Measurements from ENCODE around the gene REM2.

Gene REM2

GRCh38 chr14:22923746-22924145 is 40.7 kb downstream of the REM2 start:
- TF ChIP-seq MAX (IDR thresholded peaks at IDR 0.05; ENCODE audit: low read depth, low read length): no peak
- no peak for TF ChIP-seq MYC (IDR thresholded peaks at IDR 0.05; ENCODE audit: low read depth, low read length)
- TF ChIP-seq CTCF (IDR thresholded peaks at IDR 0.05; ENCODE audit: low read depth, low read length): no peak
- TF ChIP-seq POLR2A (IDR thresholded peaks at IDR 0.05; ENCODE audit: extremely low read depth, insufficient read length): no peak
- H3K4me3 ChIP-seq (ENCODE audit: low read depth, low read length): no peak overlapping the region
- no peak for DNase-seq (ENCODE audit: low read depth)

- TF ChIP-seq MAX (IDR thresholded peaks at IDR 0.05; ENCODE audit: low read depth, low read length) (no peak), MYC (IDR thresholded peaks at IDR 0.05; ENCODE audit: low read depth, low read length) (no peak)
- no peak overlapping the region for H3K4me3 ChIP-seq (ENCODE audit: low read depth, low read length)
- DNase-seq (ENCODE audit: low read depth): no peak
Observed at GRCh38 chr14:22925513-22925912, 42.5 kb downstream of the REM2 start.

- H3K4me3 ChIP-seq (ENCODE audit: low read depth, low read length): no peak overlapping the region
- DNase-seq (ENCODE audit: low read depth): no peak
- no peak for TF ChIP-seq MAX (IDR thresholded peaks at IDR 0.05; ENCODE audit: low read depth, low read length)
- TF ChIP-seq CTCF (IDR thresholded peaks at IDR 0.05; ENCODE audit: low read depth, low read length): no peak
- no peak for TF ChIP-seq POLR2A (IDR thresholded peaks at IDR 0.05; ENCODE audit: extremely low read depth, insufficient read length)
- no peak for TF ChIP-seq MYC (IDR thresholded peaks at IDR 0.05; ENCODE audit: low read depth, low read length)
Observed at GRCh38 chr14:22926316-22926715, 43.3 kb downstream of the REM2 start.

- DNase-seq (ENCODE audit: low read depth): peak; percentile 36
- TF ChIP-seq POLR2A (IDR thresholded peaks at IDR 0.05; ENCODE audit: extremely low read depth, insufficient read length): no peak
- TF ChIP-seq MYC (IDR thresholded peaks at IDR 0.05; ENCODE audit: low read depth, low read length): no peak
- TF ChIP-seq MAX (IDR thresholded peaks at IDR 0.05; ENCODE audit: low read depth, low read length): no peak
- TF ChIP-seq CTCF (IDR thresholded peaks at IDR 0.05; ENCODE audit: low read depth, low read length): no peak
- H3K4me3 ChIP-seq (ENCODE audit: low read depth, low read length): peak overlapping the region; percentile 95
Observed at GRCh38 chr14:22928237-22929103, 45.4 kb downstream of the REM2 start.

- TF ChIP-seq POLR2A (IDR thresholded peaks at IDR 0.05; ENCODE audit: extremely low read depth, insufficient read length) (peak; percentile 83), MAX (IDR thresholded peaks at IDR 0.05; ENCODE audit: low read depth, low read length) (peak; percentile 86), CTCF (IDR thresholded peaks at IDR 0.05; ENCODE audit: low read depth, low read length) (no peak), MYC (IDR thresholded peaks at IDR 0.05; ENCODE audit: low read depth, low read length) (peak; percentile 95)
- DNase-seq (ENCODE audit: low read depth): peak; percentile 99
- peak within 1 kb of the TSS; percentile 95 for H3K4me3 ChIP-seq (ENCODE audit: low read depth, low read length)
Observed at GRCh38 chr14:22929104-22929960, 46.3 kb downstream of the REM2 start, which contains the start of gene PRMT5. Gene PRMT5, minus strand, starts transcription at chr14:22929376. Its CDS starts 15 bp downstream, at chr14:22929361.

Data from NB4 (cell line).